ENCODE data around the gene MGRN1.

DNA sequence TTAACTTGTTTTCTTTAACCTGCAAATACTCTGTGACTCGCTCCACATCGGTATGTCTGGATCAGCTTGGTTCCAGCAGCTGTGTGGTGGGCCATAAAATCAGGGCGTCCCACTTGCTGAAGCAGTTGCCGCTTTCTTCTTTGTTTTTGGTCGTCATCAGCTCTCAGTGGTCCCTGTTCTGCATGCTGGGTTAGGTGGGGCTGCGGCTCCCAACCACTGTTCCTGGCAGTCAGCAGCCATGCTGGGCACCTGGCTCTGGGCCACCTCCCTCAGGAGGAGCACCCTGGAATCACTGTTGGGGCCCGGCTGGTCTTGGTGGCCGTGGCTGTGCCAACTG is 23.0 kb downstream of the MGRN1 start:
- TF ChIP-seq RARB (CRISPR knock-in tag; IDR thresholded peaks at IDR 0.05): no peak
- no peak for TF ChIP-seq ZNF565 (CRISPR knock-in tag; conservative IDR thresholded peaks at IDR 0.05; ENCODE audit: low read depth)
- TF ChIP-seq BACH2 (CRISPR knock-in tag; IDR thresholded peaks at IDR 0.05; ENCODE audit: borderline replicate concordance): no peak
- TF ChIP-seq, protein P1, sequence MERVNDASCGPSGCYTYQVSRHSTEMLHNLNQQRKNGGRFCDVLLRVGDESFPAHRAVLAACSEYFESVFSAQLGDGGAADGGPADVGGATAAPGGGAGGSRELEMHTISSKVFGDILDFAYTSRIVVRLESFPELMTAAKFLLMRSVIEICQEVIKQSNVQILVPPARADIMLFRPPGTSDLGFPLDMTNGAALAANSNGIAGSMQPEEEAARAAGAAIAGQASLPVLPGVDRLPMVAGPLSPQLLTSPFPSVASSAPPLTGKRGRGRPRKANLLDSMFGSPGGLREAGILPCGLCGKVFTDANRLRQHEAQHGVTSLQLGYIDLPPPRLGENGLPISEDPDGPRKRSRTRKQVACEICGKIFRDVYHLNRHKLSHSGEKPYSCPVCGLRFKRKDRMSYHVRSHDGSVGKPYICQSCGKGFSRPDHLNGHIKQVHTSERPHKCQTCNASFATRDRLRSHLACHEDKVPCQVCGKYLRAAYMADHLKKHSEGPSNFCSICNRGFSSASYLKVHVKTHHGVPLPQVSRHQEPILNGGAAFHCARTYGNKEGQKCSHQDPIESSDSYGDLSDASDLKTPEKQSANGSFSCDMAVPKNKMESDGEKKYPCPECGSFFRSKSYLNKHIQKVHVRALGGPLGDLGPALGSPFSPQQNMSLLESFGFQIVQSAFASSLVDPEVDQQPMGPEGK (CRISPR knock-in tag; IDR thresholded peaks at IDR 0.05; ENCODE audit: borderline replicate concordance): no peak
- TF ChIP-seq CREB5 (CRISPR knock-in tag; IDR thresholded peaks at IDR 0.05; ENCODE audit: low read depth): no peak
- no peak for TF ChIP-seq ZNF70 (CRISPR knock-in tag; IDR thresholded peaks at IDR 0.05)
- TF ChIP-seq ZNF8 (CRISPR knock-in tag; IDR thresholded peaks at IDR 0.05): no peak
- TF ChIP-seq TCF4 (CRISPR knock-in tag; IDR thresholded peaks at IDR 0.05; ENCODE audit: borderline replicate concordance): no peak
- no peak for TF ChIP-seq CSDC2 (CRISPR knock-in tag; IDR thresholded peaks at IDR 0.05)
- no peak for TF ChIP-seq SNAI2 (CRISPR knock-in tag; IDR thresholded peaks at IDR 0.05)
- TF ChIP-seq ZC3H10 (CRISPR knock-in tag; IDR thresholded peaks at IDR 0.05): no peak
- TF ChIP-seq ZFP30 (CRISPR knock-in tag; IDR thresholded peaks at IDR 0.05): no peak

Measured in SK-N-SH treated with all-trans-retinoic acid at 6 μM for 48 hours (cell line).